Hematopoietic multipotent progenitor cell treated with erythropoietin and hydrocortisone succinate and interleukin-3 and kit ligand, for 15 days (in vitro differentiated cells): ENCODE data around the gene ELAVL1.

Source experiments
- DNase-seq: peaks from one replicate; pipeline ENCODE4 v3.0.0-alpha.2; 2015; ENCODE audit warnings: low spot score

ELAVL1 gene

GRCh38 chr19:7909471-7910067, 95.9 kb downstream of the ELAVL1 start:
- no peak for DNase-seq

GRCh38 chr19:7908742-7909461, 96.5 kb downstream of the ELAVL1 start:
- no peak for DNase-seq
